WTC11 (cell line): ENCODE measurements around the gene IMPDH2. TPM values are rescaled to one million over a fixed set of nuclear protein-coding genes. Genes with fewer than 3 reads are reported as not detected.

ENCODE experiments used
- ATAC-seq: fragments of 200-7000 bp; cut with Tn5 transposase; 2 replicates; pipeline ENCODE4 v1.10.0; 2021; ENCODE audit warnings: mild to moderate bottlenecking, moderate library complexity
- CTCF ChIA-PET: fragments of 300-600 bp; sonication (Branson Sonifier 250); formaldehyde crosslinking; loops from one replicate; lab custom pipeline; 2021; ENCODE audit warnings: antibody characterized with exemption; lab: Charles Lee
- POLR2A ChIA-PET: fragments of 350-600 bp; sonication (Branson Sonifier 250); formaldehyde crosslinking; loops from one replicate; lab custom pipeline; 2021; ENCODE audit warnings: antibody characterized with exemption; lab: Charles Lee
- DNase-seq: peaks from one replicate; pipeline ENCODE4 v3.0.0; 2021; ENCODE audit warnings: low spot score
- H3K27ac Mint-ChIP-seq: 2 replicates; pipeline ENCODE4 v1.8.0; 2021; ENCODE audit warnings: mixed read lengths
- H3K27me3 Mint-ChIP-seq: 2 replicates; pipeline ENCODE4 v1.8.0; 2021; ENCODE audit warnings: low read depth, mild to moderate bottlenecking, moderate library complexity, mixed read lengths
- H3K36me3 Mint-ChIP-seq: 2 replicates; pipeline ENCODE4 v1.8.0; 2021; ENCODE audit warnings: mixed read lengths
- H3K4me1 Mint-ChIP-seq: 2 replicates; pipeline ENCODE4 v1.8.0; 2022; ENCODE audit warnings: mixed read lengths
- H3K4me3 Mint-ChIP-seq: 2 replicates; pipeline ENCODE4 v1.8.0; 2021; ENCODE audit warnings: mild to moderate bottlenecking, moderate library complexity, mixed read lengths
- H3K9me3 Mint-ChIP-seq: 2 replicates; pipeline ENCODE4 v1.8.0; 2021; ENCODE audit warnings: mixed read lengths
- CBFB ChIP-seq: sonication (generic); formaldehyde crosslinking; IDR thresholded peaks from 2 replicates; pipeline ENCODE4 v1.8.1; 2022; ENCODE audit warnings: mild to moderate bottlenecking, low read depth, missing genetic modification reagents
- CREB1 ChIP-seq: sonication (generic); formaldehyde crosslinking; IDR thresholded peaks from 2 replicates; pipeline ENCODE4 v1.8.0; 2023; ENCODE audit warnings: mild to moderate bottlenecking, missing genetic modification reagents
- MYBL2 ChIP-seq: sonication (generic); formaldehyde crosslinking; IDR thresholded peaks from 2 replicates; pipeline ENCODE4 v1.8.1; 2023; ENCODE audit warnings: mild to moderate bottlenecking, moderate library complexity, missing genetic modification reagents
- OVOL2 ChIP-seq: fragments of 250-450 bp; sonication (Bioruptor Pico); IDR thresholded peaks from 2 replicates; pipeline ENCODE4 v1.9.0; 2021; ENCODE audit warnings: mild to moderate bottlenecking, borderline replicate concordance
- PRRX2 ChIP-seq: fragments of 250-450 bp; sonication (Bioruptor Pico); IDR thresholded peaks from 2 replicates; pipeline ENCODE4 v1.8.0; 2021; ENCODE audit warnings: mild to moderate bottlenecking
- SP1 ChIP-seq: sonication (generic); formaldehyde crosslinking; conservative IDR thresholded peaks from 2 replicates; pipeline ENCODE4 v1.8.1; 2022; ENCODE audit warnings: missing genetic modification reagents
- ZBTB21 ChIP-seq: sonication (generic); formaldehyde crosslinking; IDR thresholded peaks from 2 replicates; pipeline ENCODE4 v1.8.1; 2023; ENCODE audit warnings: mild to moderate bottlenecking, missing genetic modification reagents, borderline replicate concordance
- ZNF263 ChIP-seq: sonication (generic); formaldehyde crosslinking; IDR thresholded peaks from 2 replicates; pipeline ENCODE4 v1.8.1; 2022; ENCODE audit warnings: low read depth, mild to moderate bottlenecking, moderate library complexity, missing genetic modification reagents
- ZNF396 ChIP-seq: fragments of 250-450 bp; sonication (Bioruptor Pico); IDR thresholded peaks from 2 replicates; pipeline ENCODE4 v1.8.0; 2021; ENCODE audit warnings: mild to moderate bottlenecking, moderate library complexity, borderline replicate concordance
- total RNA-seq: library from RNA; stranded (reverse); gene quantifications from 3 replicates; pipeline ENCODE4 v1.2.3, GENCODE V29; 2021
- TF ChIP-seq, protein P1 (sequence below): sonication (generic); formaldehyde crosslinking; IDR thresholded peaks from 2 replicates; pipeline ENCODE4 v1.8.1; 2023; ENCODE audit warnings: mild to moderate bottlenecking, moderate library complexity, missing genetic modification reagents
- TF ChIP-seq, protein P2 (sequence below): sonication (generic); formaldehyde crosslinking; IDR thresholded peaks from 2 replicates; pipeline ENCODE4 v1.8.0; 2022; ENCODE audit warnings: mild to moderate bottlenecking, missing genetic modification reagents
- TF ChIP-seq, protein P3 (sequence below): sonication (generic); formaldehyde crosslinking; conservative IDR thresholded peaks from 2 replicates; pipeline ENCODE4 v1.8.1; 2023; ENCODE audit warnings: mild to moderate bottlenecking, low read depth, missing genetic modification reagents, moderate library complexity
- TF ChIP-seq, protein P4 (sequence below): sonication (generic); formaldehyde crosslinking; IDR thresholded peaks from 2 replicates; pipeline ENCODE4 v1.8.1; 2023; ENCODE audit warnings: mild to moderate bottlenecking, missing genetic modification reagents, moderate library complexity
- TF ChIP-seq, protein P5 (sequence below): sonication (generic); formaldehyde crosslinking; IDR thresholded peaks from 2 replicates; pipeline ENCODE4 v1.8.1; 2022; ENCODE audit warnings: missing genetic modification reagents, borderline replicate concordance
- TF ChIP-seq, protein P6 (sequence below): sonication (generic); formaldehyde crosslinking; IDR thresholded peaks from 2 replicates; pipeline ENCODE4 v1.8.1; 2023; ENCODE audit warnings: mild to moderate bottlenecking, missing genetic modification reagents
- TF ChIP-seq, protein P7 (sequence below): sonication (generic); formaldehyde crosslinking; IDR thresholded peaks from 2 replicates; pipeline ENCODE4 v1.8.0; 2023; ENCODE audit warnings: mild to moderate bottlenecking, missing genetic modification reagents

Gene IMPDH2
- total RNA-seq, 1 experiment from 2014 or later = 452 TPM

DNA sequence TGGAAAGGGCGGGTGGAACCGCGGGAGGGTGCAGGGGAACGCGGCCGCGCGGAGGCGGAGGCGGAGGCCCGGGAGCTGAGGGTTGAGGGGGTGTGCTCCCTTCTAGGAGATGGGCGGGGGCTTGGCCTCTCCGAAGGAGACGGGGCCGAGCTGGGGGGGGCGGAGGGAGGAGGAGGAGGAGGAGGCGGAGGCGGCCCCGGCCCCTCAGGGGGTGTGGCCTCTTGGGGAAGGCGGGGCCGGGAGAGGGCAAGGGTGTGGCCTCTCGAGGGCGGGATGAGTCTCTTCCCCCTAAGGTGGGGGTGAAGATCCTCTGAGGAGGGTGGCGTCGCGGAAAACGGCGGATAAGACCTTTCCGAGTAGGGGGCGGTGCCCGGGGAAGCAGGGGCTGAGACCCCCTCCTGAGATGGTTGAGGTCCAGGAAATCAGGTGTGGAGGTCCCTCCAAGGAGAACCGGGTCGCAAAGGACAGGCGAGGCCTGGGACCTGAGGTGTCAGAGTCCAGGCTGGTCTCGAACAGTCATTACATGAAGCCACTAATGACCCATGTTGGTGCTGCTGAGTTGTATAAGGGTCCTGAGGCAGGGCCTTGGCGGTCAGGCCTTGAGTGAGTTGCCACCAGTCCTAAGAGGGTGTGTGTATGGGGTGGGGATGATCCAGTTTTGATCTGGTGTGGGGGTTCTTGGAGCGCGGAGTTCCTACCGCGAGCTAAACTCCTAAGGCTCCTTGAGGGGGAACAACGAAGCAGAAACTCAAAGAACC is 21.2 kb downstream of the IMPDH2 start (continued):
- TF ChIP-seq, protein P1, sequence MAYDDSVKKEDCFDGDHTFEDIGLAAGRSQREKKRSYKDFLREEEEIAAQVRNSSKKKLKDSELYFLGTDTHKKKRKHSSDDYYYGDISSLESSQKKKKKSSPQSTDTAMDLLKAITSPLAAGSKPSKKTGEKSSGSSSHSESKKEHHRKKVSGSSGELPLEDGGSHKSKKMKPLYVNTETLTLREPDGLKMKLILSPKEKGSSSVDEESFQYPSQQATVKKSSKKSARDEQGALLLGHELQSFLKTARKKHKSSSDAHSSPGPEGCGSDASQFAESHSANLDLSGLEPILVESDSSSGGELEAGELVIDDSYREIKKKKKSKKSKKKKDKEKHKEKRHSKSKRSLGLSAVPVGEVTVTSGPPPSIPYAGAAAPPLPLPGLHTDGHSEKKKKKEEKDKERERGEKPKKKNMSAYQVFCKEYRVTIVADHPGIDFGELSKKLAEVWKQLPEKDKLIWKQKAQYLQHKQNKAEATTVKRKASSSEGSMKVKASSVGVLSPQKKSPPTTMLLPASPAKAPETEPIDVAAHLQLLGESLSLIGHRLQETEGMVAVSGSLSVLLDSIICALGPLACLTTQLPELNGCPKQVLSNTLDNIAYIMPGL (CRISPR knock-in tag) = peak; percentile 4; the same call in 1 of the 2 replicates

DNA sequence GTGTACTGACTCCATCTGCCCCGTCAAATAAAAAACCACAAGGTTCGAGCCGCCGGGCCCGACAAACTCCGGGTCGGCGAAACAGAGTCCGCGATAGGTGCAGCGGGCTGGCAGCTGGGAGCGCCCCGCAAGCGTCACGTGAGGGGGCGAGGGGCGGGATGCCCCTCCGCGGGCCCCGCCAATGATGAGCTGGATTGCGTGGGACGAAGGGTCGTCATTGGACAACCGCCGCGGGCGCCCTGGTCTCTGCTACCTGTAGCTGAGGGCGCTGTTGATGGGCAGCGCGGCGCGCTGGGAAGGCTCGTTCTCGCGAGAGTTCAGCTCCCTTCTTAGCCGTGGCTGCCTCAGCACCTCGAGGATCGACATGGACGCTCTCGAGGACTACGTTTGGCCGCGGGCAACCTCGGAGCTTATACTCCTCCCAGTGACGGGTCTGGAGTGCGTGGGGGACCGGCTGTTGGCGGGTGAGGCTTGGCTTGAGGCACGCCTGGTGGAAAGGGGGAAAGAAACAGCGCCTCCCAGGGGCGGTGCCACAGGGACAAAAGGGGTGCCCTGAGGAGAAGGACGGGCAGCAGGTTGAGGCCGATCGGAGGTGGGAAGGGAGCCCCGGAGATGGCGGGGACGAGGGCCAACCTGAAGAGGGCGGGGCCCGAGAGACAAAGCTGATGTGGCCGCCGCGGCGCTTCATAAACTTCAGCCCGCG is 22.0 kb downstream of the IMPDH2 start, which contains the start of gene WDR6:
TSS of gene WDR6 (plus strand) at position 324 of the 703 bp plus-strand sequence. CDS start at position 365, 41 bp downstream.
- peak within 1 kb of the TSS; percentile 99 for H3K4me3 Mint-ChIP-seq
- H3K27me3 Mint-ChIP-seq = no peaks in the 10 kb centered on the region
- ChIA-PET CTCF (interaction anchor here (0.6 to 9.3 kb wide), 20 partner anchors 10 to 1396 kb away, joined by 3 to 124 read pairs (median 4); partner anchors contain the start of genes ARIH2, BSN, CELSR3 and DALRD3), POLR2A (interaction anchor here (0.6 to 4.6 kb wide), 20 partner anchors 10 to 1284 kb away, joined by 3 to 81 read pairs (median 5); partner anchors contain the start of genes CELSR3, DAG1, DALRD3 and IMPDH2)
- peak within 1 kb of the TSS; percentile 100 for H3K27ac Mint-ChIP-seq
- DNase-seq = peak; percentile 97
- peak; percentile 90 for ATAC-seq
- peaks cover 20% of the 10 kb centered on the region for H3K36me3 Mint-ChIP-seq
- no peaks in the 10 kb centered on the region for H3K9me3 Mint-ChIP-seq
- peaks cover 15% of the 10 kb centered on the region for H3K4me1 Mint-ChIP-seq
- TF ChIP-seq, protein P2, sequence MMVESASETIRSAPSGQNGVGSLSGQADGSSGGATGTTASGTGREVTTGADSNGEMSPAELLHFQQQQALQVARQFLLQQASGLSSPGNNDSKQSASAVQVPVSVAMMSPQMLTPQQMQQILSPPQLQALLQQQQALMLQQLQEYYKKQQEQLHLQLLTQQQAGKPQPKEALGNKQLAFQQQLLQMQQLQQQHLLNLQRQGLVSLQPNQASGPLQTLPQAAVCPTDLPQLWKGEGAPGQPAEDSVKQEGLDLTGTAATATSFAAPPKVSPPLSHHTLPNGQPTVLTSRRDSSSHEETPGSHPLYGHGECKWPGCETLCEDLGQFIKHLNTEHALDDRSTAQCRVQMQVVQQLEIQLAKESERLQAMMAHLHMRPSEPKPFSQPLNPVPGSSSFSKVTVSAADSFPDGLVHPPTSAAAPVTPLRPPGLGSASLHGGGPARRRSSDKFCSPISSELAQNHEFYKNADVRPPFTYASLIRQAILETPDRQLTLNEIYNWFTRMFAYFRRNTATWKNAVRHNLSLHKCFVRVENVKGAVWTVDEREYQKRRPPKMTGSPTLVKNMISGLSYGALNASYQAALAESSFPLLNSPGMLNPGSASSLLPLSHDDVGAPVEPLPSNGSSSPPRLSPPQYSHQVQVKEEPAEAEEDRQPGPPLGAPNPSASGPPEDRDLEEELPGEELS = peak; percentile 21; the same call in 1 of the 2 replicates
- TF ChIP-seq OVOL2 (CRISPR knock-in tag) = no peak
- TF ChIP-seq CREB1 = no peak
- TF ChIP-seq, protein P3, sequence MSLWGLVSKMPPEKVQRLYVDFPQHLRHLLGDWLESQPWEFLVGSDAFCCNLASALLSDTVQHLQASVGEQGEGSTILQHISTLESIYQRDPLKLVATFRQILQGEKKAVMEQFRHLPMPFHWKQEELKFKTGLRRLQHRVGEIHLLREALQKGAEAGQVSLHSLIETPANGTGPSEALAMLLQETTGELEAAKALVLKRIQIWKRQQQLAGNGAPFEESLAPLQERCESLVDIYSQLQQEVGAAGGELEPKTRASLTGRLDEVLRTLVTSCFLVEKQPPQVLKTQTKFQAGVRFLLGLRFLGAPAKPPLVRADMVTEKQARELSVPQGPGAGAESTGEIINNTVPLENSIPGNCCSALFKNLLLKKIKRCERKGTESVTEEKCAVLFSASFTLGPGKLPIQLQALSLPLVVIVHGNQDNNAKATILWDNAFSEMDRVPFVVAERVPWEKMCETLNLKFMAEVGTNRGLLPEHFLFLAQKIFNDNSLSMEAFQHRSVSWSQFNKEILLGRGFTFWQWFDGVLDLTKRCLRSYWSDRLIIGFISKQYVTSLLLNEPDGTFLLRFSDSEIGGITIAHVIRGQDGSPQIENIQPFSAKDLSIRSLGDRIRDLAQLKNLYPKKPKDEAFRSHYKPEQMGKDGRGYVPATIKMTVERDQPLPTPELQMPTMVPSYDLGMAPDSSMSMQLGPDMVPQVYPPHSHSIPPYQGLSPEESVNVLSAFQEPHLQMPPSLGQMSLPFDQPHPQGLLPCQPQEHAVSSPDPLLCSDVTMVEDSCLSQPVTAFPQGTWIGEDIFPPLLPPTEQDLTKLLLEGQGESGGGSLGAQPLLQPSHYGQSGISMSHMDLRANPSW (CRISPR knock-in tag) = 0 out of 2 replicates have a peak, but pooled peaks have one; percentile 21
- TF ChIP-seq ZNF263 = no peak
- TF ChIP-seq CBFB (CRISPR knock-in tag) = no peak; the same call in 1 of the 2 replicates
- TF ChIP-seq PRRX2 = no peak
- TF ChIP-seq, protein P4, sequence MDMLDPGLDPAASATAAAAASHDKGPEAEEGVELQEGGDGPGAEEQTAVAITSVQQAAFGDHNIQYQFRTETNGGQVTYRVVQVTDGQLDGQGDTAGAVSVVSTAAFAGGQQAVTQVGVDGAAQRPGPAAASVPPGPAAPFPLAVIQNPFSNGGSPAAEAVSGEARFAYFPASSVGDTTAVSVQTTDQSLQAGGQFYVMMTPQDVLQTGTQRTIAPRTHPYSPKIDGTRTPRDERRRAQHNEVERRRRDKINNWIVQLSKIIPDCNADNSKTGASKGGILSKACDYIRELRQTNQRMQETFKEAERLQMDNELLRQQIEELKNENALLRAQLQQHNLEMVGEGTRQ (CRISPR knock-in tag) = peak; percentile 98
- peak; percentile 21; the same call in 1 of the 2 replicates for TF ChIP-seq ZBTB21
- TF ChIP-seq MYBL2 = peak; percentile 49; the same call in 1 of the 2 replicates
- TF ChIP-seq, protein P5, sequence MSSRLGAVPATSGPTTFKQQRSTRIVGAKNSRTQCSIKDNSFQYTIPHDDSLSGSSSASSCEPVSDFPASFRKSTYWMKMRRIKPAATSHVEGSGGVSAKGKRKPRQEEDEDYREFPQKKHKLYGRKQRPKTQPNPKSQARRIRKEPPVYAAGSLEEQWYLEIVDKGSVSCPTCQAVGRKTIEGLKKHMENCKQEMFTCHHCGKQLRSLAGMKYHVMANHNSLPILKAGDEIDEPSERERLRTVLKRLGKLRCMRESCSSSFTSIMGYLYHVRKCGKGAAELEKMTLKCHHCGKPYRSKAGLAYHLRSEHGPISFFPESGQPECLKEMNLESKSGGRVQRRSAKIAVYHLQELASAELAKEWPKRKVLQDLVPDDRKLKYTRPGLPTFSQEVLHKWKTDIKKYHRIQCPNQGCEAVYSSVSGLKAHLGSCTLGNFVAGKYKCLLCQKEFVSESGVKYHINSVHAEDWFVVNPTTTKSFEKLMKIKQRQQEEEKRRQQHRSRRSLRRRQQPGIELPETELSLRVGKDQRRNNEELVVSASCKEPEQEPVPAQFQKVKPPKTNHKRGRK (CRISPR knock-in tag) = no peak
- TF ChIP-seq, protein P6, sequence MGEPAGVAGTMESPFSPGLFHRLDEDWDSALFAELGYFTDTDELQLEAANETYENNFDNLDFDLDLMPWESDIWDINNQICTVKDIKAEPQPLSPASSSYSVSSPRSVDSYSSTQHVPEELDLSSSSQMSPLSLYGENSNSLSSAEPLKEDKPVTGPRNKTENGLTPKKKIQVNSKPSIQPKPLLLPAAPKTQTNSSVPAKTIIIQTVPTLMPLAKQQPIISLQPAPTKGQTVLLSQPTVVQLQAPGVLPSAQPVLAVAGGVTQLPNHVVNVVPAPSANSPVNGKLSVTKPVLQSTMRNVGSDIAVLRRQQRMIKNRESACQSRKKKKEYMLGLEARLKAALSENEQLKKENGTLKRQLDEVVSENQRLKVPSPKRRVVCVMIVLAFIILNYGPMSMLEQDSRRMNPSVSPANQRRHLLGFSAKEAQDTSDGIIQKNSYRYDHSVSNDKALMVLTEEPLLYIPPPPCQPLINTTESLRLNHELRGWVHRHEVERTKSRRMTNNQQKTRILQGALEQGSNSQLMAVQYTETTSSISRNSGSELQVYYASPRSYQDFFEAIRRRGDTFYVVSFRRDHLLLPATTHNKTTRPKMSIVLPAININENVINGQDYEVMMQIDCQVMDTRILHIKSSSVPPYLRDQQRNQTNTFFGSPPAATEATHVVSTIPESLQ (CRISPR knock-in tag) = no peak
- no peak for TF ChIP-seq ZNF396
- TF ChIP-seq SP1 = peak; percentile 89
- TF ChIP-seq, protein P7, sequence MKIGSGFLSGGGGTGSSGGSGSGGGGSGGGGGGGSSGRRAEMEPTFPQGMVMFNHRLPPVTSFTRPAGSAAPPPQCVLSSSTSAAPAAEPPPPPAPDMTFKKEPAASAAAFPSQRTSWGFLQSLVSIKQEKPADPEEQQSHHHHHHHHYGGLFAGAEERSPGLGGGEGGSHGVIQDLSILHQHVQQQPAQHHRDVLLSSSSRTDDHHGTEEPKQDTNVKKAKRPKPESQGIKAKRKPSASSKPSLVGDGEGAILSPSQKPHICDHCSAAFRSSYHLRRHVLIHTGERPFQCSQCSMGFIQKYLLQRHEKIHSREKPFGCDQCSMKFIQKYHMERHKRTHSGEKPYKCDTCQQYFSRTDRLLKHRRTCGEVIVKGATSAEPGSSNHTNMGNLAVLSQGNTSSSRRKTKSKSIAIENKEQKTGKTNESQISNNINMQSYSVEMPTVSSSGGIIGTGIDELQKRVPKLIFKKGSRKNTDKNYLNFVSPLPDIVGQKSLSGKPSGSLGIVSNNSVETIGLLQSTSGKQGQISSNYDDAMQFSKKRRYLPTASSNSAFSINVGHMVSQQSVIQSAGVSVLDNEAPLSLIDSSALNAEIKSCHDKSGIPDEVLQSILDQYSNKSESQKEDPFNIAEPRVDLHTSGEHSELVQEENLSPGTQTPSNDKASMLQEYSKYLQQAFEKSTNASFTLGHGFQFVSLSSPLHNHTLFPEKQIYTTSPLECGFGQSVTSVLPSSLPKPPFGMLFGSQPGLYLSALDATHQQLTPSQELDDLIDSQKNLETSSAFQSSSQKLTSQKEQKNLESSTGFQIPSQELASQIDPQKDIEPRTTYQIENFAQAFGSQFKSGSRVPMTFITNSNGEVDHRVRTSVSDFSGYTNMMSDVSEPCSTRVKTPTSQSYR (CRISPR knock-in tag) = peak; percentile 52; the same call in 1 of the 2 replicates
